ENCODE data around the gene EPHB4.

Gene EPHB4

DNA sequence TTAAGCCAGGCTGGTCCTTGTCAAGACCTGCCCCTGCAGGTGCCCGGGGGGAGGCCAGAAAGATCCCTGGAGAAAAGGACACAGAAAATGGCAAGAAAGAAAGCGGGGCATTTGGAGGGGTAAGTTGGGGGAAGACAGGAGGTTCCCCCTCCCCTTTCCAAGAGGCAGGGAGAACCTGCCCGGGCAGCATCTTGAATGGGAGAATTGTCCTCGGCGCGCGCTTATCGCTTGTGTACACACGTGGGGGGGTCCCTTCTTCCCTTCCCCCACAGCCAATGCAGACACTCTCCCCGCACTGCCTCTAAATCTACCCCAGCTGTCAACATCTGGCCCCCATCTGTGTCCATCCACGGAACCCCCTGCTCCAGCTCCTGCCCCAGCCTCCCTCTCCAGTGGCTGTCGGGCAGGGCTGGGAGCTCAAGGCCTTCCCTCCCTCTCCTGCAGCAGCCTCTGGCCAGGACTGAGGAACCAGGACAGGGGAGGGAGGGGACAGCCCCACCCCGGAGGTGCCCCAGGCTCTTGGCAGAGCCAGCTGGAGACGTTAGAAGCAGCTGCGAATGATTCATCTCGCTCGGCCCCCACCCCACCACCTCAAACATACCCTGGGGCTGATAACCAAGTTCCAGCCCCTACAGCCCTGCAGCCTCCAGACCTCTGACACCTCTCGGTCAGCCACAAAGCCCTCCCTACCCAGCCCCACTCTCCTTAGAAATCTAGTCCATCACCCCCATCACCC, 25.3 kb downstream of the EPHB4 start:
- TF ChIP-seq, protein P1, sequence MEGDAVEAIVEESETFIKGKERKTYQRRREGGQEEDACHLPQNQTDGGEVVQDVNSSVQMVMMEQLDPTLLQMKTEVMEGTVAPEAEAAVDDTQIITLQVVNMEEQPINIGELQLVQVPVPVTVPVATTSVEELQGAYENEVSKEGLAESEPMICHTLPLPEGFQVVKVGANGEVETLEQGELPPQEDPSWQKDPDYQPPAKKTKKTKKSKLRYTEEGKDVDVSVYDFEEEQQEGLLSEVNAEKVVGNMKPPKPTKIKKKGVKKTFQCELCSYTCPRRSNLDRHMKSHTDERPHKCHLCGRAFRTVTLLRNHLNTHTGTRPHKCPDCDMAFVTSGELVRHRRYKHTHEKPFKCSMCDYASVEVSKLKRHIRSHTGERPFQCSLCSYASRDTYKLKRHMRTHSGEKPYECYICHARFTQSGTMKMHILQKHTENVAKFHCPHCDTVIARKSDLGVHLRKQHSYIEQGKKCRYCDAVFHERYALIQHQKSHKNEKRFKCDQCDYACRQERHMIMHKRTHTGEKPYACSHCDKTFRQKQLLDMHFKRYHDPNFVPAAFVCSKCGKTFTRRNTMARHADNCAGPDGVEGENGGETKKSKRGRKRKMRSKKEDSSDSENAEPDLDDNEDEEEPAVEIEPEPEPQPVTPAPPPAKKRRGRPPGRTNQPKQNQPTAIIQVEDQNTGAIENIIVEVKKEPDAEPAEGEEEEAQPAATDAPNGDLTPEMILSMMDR (IDR thresholded peaks at IDR 0.05; ENCODE audit: extremely low read depth, insufficient read depth, missing control alignments), result no peak
- in situ Hi-C loops (cut with MboI; ENCODE audit: low pct_unique_long_range_greater_than_20kb, low sequenced_read_pairs, unreplicated experiment), result no loop called here
- no peak for DNase-seq (ENCODE audit: low spot score)

DNA sequence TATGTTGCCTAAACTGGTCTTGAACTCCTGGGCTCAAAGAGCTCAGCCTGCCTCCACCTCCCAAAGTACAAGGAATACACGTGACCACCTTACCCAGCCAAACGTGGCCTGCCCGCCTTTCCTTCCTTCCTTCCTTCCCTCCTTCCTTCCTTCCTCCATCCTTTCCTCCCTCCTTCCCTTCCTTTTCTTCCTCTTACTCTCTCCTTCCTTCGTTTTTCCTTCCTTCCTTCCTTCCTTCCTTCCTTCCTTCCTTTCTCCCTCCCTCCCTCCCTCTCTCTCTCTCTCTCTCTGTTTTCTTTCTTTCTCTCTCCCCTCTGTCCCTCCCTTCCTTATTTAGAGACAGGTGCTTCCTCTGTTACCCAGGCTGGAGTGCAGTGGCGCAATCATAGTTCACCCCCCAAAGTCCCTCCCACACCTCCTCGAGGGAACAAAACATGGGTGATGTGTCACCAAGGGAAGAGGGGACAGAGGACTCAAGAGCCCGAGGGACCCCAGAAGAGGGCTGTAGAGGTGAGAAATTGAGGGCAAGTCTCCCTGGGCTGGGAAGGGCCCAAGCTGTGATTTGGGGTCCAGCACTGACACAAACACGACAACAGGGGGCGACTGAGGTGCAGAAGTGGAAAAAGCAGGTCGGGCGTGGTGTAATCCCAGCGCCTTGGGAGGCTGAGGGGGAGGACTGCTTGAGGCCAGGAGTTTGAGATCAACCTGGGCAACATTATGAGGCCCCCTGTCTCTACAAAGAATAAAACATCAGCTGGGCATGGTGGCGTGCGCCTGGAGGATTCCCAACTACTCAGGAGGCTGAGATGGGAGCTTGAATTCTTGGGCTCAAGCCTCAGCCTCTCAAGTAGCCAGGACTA, 28.1 kb downstream of the EPHB4 start:
- DNase-seq (ENCODE audit: low spot score), result peak; percentile 70
- TF ChIP-seq, protein P1 (IDR thresholded peaks at IDR 0.05; ENCODE audit: extremely low read depth, insufficient read depth, missing control alignments), result peak; percentile 86
- in situ Hi-C loops (cut with MboI; ENCODE audit: low pct_unique_long_range_greater_than_20kb, low sequenced_read_pairs, unreplicated experiment), result no loop called here

DNA sequence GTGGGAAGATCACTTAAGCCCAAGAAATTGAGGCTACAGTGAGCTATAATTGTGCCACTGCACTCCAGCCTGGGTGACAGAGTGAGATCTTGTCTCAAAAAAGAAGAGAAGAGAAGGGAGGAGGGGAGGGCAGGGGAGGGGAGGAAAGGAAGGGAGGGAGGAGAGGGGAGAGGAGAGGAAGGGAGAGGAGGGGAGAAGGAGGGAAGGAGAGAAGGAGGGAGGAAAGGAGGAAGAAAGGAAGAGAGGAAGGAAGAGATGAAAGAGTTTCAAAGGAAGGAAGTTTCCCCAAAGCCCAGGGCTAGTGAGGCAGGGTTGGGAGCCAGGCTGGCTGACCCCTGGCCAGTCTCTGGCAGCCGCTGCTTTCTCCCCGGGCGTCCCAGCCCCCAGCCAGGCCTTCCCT, 32.6 kb downstream of the EPHB4 start:
- in situ Hi-C loops (cut with MboI; ENCODE audit: low pct_unique_long_range_greater_than_20kb, low sequenced_read_pairs, unreplicated experiment), result no loop called here
- TF ChIP-seq, protein P1 (IDR thresholded peaks at IDR 0.05; ENCODE audit: extremely low read depth, insufficient read depth, missing control alignments), result no peak
- no peak for DNase-seq (ENCODE audit: low spot score)

DNA sequence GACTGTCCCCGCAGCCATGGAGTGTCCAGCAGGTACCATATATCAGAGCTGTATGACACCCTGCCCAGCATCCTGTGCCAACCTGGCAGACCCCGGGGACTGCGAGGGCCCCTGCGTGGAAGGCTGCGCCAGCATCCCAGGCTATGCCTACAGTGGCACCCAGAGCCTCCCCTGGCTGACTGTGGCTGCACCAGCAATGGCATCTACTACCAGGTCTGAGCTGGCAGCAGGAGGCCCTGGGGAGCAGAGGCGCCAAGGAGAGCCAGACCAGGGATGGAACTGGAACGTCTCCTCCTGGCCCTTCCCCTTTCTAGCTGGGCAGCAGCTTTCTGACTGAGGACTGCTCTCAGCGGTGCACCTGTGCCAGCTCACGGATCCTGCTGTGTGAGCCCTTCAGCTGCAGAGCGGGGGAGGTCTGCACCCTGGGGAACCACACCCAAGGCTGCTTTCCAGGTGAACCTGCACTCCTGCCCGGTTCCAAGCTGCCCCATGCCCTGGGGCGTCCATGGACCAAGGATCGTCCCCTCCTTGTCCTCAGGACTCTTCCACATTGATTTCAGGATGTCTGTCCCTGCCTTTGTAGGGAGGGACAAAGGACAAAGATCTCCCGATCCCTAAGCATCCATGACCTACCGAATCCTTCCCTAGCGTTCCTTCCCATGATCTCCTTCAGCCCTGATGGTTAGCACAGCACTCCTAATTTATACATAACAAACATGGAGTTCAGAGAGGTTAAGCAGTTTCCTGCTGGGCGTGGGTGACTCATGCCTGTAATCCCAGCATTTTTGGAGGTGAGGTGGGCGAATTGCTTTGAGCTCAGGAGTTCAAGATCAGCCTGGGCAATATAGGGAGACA, 33.3 kb downstream of the EPHB4 start:
- no peak for DNase-seq (ENCODE audit: low spot score)
- TF ChIP-seq, protein P1 (IDR thresholded peaks at IDR 0.05; ENCODE audit: extremely low read depth, insufficient read depth, missing control alignments), result no peak
- in situ Hi-C loops (cut with MboI; ENCODE audit: low pct_unique_long_range_greater_than_20kb, low sequenced_read_pairs, unreplicated experiment), result no loop called here

DNA sequence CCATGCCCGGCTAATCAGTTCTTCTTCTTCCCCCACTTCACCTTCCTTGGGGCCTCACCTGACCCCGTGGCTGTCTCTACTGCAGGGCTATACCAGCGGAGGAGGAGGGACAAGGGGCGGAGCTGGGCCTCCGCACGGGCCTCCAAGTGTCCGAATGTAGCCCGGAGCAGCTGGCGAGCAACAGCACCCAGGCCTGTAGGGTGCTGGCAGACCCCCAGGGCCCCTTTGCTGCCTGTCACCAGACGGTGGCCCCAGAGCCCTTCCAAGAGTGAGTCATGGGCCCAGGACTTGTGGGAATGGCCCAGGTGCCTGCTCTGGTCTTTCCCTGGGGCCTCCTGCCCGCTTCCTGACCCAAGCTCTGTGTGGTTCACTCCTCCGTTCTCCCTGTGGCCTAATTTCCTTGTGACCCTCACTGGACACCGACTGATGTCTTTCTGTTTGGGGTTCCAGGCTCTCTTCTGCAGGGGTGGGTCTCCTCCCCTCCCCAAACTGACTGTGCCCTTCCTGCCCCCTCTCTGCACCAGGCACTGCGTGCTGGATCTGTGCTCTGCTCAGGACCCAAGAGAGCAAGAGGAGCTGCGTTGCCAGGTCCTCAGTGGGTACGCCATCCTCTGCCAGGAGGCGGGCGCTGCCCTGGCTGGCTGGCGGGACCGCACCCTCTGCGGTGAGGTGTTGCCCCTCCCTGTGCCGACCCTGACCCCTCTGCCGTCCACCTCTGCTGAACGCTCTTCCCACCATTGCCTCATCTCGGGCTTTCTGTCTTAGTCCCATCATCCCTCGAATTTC, 35.2 kb downstream of the EPHB4 start:
- DNase-seq (ENCODE audit: low spot score), result no peak
- in situ Hi-C loops (cut with MboI; ENCODE audit: low pct_unique_long_range_greater_than_20kb, low sequenced_read_pairs, unreplicated experiment), result no loop called here
- TF ChIP-seq, protein P1 (IDR thresholded peaks at IDR 0.05; ENCODE audit: extremely low read depth, insufficient read depth, missing control alignments), result no peak
